Spinal cord (tissue), 10 donors: ENCODE data around the gene PTOV1. TPM values are rescaled to one million over a fixed set of nuclear protein-coding genes. Genes with fewer than 3 reads are reported as not detected.

Source experiments
- DNase-seq, 6 donors: peaks; one replicate each; pipeline versions ENCODE4 v3.0.0 to v3.0.0-alpha.2; 2013 to 2015; ENCODE audit warnings: low spot score in 6 of 6, low read depth in 4 of 6
- H3K27ac ChIP-seq: one replicate; pipeline ENCODE4 v1.5.1; 2013; ENCODE audit warnings: low read depth, low read length, control low read depth
- H3K27me3 ChIP-seq: one replicate; pipeline ENCODE4 v1.6.1; 2013; ENCODE audit warnings: low read length; ENCODE audit not compliant: control insufficient read depth, insufficient read depth
- H3K36me3 ChIP-seq: one replicate; pipeline ENCODE4 v1.6.1; 2013; ENCODE audit warnings: low read length; ENCODE audit not compliant: control insufficient read depth, insufficient read depth
- H3K4me1 ChIP-seq: one replicate; pipeline ENCODE4 v1.6.1; 2013; ENCODE audit warnings: low read length; ENCODE audit not compliant: control insufficient read depth, insufficient read depth
- H3K4me3 ChIP-seq: one replicate; pipeline ENCODE4 v1.5.1; 2013; ENCODE audit warnings: low read depth, low read length, control low read depth
- H3K9me3 ChIP-seq: one replicate; pipeline ENCODE4 v1.6.1; 2013; ENCODE audit warnings: low read length; ENCODE audit not compliant: control insufficient read depth, insufficient read depth
- WGBS: methylation state at CpG from one replicate; pipeline ENCODE4 v1.1.5; 2013; ENCODE audit warnings: missing lambda C conversion rate; ENCODE audit not compliant: insufficient coverage; 5-methylcytosine and 5-hydroxymethylcytosine counted together
- polyA plus RNA-seq, 2 donors: library from polyadenylated mRNA; unstranded; fragments of 120-200 nt; gene quantifications; one replicate each; pipeline ENCODE4 v1.2.1, GENCODE V29; 2013; ENCODE audit not compliant: insufficient read length in 2 of 2
- total RNA-seq, 2 donors: library from RNA; depleted of rRNA in 1 of 2; stranded (reverse); fragments of 120-200 nt in 1 of 2; fragments of >200 nt in 1 of 2; gene quantifications; one replicate each; pipeline versions ENCODE4 v1.2.3 to v1.2.4, GENCODE V29; 2013 to 2014
- donor health status: healthy.

The PTOV1 gene
- total and polyA plus RNA-seq, 4 donors, result 62.2 to 438 (median 320) TPM

DNA sequence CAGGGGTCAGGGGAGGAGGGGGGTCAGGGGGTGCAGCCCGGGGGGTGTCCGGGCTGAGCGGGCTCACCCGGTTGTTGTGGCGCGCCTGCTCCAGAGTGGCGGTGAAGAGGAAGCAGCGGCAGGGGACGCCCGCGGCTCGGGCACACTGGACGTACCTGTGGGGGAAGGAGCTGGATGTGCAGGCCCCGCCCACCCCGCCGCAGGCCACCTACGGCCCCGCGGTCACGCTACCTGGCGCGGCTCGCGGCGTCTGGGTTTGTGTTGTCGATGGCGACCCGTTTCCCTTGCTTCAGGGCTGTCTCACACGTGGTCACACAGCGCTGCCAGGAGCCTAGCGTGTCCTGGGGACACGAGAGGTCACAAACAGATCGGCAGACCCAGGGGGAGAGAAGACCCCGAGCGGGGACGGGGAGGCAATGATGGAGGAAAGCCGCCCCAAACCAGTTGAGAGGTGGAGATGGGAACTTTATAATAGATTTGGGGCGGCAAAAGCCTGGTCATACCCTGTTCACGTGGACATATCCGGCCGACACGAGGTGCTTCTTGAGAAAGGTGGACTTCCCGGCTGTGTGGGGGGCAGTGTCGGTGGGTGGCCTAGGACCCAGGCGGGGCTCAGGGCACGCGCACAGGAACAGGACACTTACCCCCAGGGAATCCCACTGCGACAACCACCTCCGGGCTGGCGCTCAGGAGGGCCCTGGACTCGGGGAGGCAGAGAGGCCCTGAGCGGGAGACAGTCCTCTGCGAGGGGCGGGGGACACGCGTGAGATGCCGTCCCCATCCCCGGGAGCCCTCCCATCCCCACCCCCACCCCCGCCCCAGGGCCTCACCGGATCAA lies 10.8 kb downstream of the PTOV1 start:
- H3K27me3 ChIP-seq, result no peaks in the 10 kb centered on the region
- H3K27ac ChIP-seq, result no peak overlapping the region
- DNase-seq, result peak in 1 of 6 donors; percentile 29
- no peak overlapping the region for H3K4me3 ChIP-seq
- H3K9me3 ChIP-seq, result no peaks in the 10 kb centered on the region
- 80% methylated on average over 44 of the region's 60 CpGs for WGBS
- peaks cover 89% of the 10 kb centered on the region for H3K36me3 ChIP-seq
- peaks cover 47% of the 10 kb centered on the region for H3K4me1 ChIP-seq

DNA sequence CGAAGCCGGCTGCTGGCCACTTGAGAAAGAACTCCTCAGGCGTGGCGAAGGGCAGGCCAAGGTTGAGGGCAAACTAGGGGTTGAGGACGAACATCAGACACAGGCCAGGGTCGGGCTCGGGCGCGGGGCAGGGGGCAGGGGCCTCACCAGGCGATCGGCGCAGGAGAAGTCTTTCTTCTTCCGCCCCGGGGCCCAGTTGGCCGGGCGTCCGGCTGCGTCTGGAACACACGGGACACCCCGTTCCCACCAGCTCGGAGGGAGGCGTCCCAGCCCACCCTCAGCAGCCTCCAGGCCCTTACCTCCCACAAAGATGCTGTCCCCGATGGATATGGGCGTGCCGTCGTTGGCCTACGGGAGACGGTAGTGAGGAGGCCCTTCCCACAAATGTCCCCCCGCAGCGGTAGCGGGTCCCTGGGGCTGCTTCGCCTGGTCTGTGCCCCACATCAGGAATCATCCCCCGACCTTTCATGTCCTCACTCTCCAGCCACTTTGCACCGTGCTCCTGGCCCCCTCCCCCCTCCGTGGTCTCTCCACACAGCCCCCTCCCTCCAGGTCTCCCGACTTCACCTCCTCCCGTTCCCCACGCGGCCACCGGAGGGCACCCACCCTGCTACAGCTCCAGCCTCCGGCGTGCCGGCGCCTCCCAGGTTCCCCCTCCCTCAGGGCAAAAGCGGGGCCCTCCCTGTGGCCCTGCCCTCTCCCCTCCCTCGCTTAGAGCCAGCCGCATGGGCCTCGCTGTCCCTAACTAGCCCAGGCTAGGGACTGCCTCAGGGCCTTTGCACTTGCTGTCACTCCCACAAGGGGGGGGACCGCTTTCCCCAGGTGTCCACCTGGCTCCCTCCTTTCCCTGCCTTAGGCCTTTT lies 11.7 kb downstream of the PTOV1 start:
- DNase-seq, result peak in 1 of 6 donors; percentile 10
- 67% methylated on average over 46 of the region's 49 CpGs for WGBS
- Histone ChIP-seq H3K27ac (no peak overlapping the region), H3K36me3 (peaks cover 80% of the 10 kb centered on the region), H3K27me3 (no peaks in the 10 kb centered on the region), H3K9me3 (no peaks in the 10 kb centered on the region), H3K4me1 (peaks cover 52% of the 10 kb centered on the region), H3K4me3 (no peak overlapping the region)

DNA sequence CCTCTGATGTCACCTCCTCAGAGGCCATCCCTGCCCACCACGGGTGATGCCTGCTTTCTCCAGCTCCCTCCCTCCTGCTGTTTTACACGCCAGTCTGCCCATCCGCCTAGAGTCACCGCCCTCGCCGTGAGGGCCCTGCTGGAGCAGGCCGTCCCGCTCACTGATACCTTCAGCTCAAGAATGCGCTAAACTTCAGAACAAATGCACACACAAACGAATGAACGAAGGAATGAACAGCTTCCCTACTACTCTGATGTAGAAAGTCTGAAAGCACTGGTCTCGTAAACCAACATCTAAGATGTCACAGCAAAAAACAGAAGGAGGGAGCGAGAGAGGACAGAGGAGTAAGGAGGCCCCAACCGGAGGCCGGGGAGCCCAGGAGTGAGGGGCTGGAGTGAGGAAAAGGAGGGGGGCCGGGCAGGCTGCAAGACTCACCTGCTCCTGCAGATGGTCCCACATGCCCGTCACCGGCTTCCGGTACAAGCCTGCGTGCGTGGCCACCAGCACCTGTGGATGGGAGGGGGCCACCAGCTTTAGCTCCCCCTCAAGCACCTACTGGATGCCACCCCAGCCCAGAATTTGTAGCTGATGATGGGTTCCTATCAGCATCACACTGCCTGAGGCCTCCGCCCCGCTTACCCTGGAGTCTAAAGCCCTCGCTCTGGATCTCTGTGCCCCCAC lies 12.4 kb downstream of the PTOV1 start:
- H3K9me3 ChIP-seq, result no peaks in the 10 kb centered on the region
- DNase-seq, result no peak
- peaks cover 52% of the 10 kb centered on the region for H3K4me1 ChIP-seq
- H3K4me3 ChIP-seq, result no peak overlapping the region
- H3K36me3 ChIP-seq, result peaks cover 73% of the 10 kb centered on the region
- 92% methylated on average over 17 of the region's 24 CpGs for WGBS
- no peaks in the 10 kb centered on the region for H3K27me3 ChIP-seq
- no peak overlapping the region for H3K27ac ChIP-seq

DNA sequence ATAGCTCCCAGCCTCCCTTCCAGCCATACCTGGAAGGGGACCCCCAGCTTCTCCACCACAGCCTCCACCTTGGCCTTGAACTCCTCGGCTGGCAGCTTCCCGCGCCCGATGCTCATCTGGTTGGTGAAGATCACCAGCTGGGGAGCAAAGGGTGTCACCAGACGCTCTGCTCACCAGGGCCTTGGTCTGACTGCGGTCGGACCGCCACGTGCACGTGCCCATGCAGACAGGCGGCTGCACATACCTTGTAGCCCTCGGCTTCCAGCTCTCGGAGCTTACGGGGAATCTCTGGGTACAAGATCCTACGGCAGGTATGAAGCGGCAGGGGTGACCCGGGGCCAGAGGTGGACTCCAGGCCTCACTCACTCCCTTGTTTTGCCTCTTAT lies 13.0 kb downstream of the PTOV1 start:
- H3K4me1 ChIP-seq, result peaks cover 56% of the 10 kb centered on the region
- no peak overlapping the region for H3K4me3 ChIP-seq
- no peaks in the 10 kb centered on the region for H3K9me3 ChIP-seq
- WGBS, result 94% methylated on average over 17 of the region's 17 CpGs
- peaks cover 67% of the 10 kb centered on the region for H3K36me3 ChIP-seq
- DNase-seq, result no peak
- H3K27ac ChIP-seq, result no peak overlapping the region
- no peaks in the 10 kb centered on the region for H3K27me3 ChIP-seq

DNA sequence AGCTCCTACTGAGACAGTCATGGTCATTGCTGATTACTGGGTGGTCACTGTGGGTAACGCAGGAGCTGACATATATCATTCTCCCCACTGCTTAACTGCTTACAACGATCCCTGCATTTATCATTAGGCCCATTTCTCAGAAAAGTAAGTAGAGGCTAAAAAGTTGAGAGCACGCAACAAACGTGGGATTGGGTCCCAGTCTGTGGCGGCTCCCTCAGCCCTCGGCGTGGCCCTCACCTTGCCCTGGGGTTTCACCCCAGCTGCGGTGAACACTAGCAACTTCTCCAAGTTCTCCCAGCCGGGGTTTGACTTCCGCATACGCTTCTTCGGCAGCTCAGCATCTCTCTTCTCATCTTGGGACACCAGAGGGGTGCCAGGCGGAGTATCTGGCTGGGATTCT lies 13.9 kb downstream of the PTOV1 start:
- no peak overlapping the region for H3K27ac ChIP-seq
- peaks cover 64% of the 10 kb centered on the region for H3K4me1 ChIP-seq
- no peaks in the 10 kb centered on the region for H3K27me3 ChIP-seq
- no peaks in the 10 kb centered on the region for H3K9me3 ChIP-seq
- WGBS, result 89% methylated on average over 11 of the region's 13 CpGs
- H3K36me3 ChIP-seq, result peaks cover 58% of the 10 kb centered on the region
- DNase-seq, result no peak
- H3K4me3 ChIP-seq, result peak overlapping the region; percentile 3

DNA sequence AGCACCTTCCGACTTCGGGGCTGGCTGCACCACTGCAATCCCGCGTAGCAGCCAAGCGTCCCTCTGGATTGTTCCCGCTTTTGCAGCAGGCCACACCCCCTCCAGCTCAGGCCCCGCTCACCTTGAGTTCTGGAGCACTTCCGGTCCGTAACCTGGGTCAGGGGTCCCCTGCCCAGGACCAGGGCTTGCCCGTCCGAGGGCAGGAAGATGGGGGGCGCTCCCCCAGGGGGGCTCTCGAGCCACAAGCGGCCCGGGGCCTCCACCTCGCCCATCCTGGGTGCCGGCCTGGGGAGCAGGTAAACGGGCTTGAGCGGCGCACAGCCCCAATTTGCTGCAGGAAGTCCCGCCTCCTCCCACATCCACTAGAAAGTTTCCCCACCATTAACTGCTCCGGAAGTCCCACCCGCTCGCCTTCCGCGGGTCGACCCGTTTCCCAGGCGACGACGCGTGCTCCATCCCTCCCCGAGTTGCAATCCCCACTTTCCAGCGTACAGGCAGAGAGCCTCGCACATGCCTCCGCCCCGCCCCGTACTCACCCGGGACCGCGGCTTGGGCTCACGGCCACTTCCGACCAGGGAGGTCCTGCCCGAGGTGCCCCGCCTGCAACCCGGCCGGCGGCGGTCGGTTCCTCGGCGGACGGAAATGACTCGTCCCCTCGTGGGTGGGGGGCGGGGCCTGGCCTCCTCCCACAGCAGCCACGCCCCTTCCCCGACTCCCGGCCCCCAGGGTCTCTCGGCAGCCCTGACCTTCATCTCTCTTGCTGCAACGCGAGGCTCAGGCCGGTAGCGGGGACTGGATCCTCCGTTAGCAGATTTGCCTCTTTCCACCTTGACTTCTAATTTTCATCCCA lies 16.2 kb downstream of the PTOV1 start, which contains the start of gene PNKP:
Gene PNKP, minus strand, starts transcription at position 644 of the 850 bp plus-strand sequence. Its CDS starts 372 bp downstream, at position 272.
- H3K4me1 ChIP-seq, result peaks cover 66% of the 10 kb centered on the region
- H3K9me3 ChIP-seq, result no peaks in the 10 kb centered on the region
- peak within 1 kb of the TSS; percentile 96 for H3K4me3 ChIP-seq
- peak within 1 kb of the TSS; percentile 100 for H3K27ac ChIP-seq
- DNase-seq, result peak; percentile 83 to 98 (median 91)
- H3K36me3 ChIP-seq, result peaks cover 53% of the 10 kb centered on the region
- WGBS, result under 1% methylated on average over 65 of the region's 65 CpGs
- no peaks in the 10 kb centered on the region for H3K27me3 ChIP-seq

DNA sequence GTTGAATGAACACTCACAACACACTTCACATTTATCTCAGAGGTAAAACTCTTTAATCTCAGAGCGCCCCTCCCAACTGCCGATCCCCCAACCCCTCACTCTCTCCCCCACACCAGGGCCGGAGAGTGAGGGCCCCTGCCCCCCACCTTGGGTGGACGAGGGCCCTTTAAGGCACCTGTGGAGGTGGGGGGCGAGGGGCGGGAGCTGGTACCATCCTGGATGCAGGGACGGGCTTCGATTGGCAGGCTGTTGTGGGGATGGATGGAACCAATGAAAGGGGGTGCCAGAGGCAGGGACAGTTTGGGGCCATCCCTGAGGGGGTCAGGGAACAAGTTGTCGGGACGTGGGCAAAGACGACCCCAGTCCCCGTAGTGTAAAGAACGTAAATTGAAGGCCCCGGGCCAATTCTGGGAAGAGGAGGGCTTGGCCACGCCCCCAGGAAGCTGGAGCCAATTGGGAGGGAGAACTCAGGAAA lies 18.1 kb downstream of the PTOV1 start:
- Histone ChIP-seq H3K27me3 (no peaks in the 10 kb centered on the region), H3K4me3 (peak overlapping the region; percentile 63), H3K4me1 (peaks cover 59% of the 10 kb centered on the region), H3K9me3 (no peaks in the 10 kb centered on the region), H3K27ac (peak overlapping the region; percentile 100), H3K36me3 (peaks cover 53% of the 10 kb centered on the region)
- 1% methylated on average over 11 of the region's 15 CpGs for WGBS
- no peak for DNase-seq

DNA sequence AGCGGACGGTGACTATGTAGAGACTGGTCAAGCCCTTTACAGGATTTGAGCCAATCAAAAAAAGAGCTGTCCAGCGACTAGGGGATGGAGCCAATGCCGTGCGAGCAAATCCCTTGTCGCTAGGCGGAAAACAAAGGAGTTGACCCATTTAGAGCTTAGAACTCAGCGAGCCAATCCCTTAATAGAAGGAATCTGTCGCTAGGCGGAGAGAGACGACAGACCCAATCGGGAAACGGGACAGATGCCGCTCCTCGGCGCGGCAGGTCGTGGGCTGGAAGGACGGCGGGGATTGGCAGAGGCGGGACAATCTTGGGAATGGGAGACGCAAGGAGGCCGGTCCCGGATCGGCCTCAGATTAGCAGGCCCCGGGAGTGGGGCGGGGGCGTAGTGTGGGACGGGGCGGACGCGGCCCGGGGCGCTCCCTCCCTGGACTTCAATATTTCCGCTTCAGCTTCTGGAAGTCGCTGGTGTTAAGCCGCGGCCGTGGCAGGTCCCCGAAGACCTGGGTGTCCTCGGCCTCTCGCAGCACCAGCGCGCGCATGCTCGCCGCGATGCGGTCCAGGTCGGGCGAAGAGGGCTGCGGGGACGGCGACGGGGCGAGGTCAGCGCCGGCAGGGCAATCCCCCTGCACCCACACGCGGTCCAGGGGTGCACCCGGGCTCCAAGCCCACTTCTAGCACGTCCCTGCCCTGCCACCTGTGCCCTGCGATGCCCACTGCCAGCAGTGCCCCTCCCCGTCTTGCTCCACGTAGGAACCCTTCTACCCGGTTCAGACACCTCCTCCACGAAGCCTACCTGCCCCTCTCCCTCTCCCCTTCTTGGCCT lies 18.7 kb downstream of the PTOV1 start:
- H3K27ac ChIP-seq, result peak overlapping the region; percentile 100
- H3K36me3 ChIP-seq, result peaks cover 53% of the 10 kb centered on the region
- no peaks in the 10 kb centered on the region for H3K9me3 ChIP-seq
- H3K4me3 ChIP-seq, result peak overlapping the region; percentile 63
- peaks cover 59% of the 10 kb centered on the region for H3K4me1 ChIP-seq
- H3K27me3 ChIP-seq, result no peaks in the 10 kb centered on the region
- DNase-seq, result peak; percentile 97 to 100 (median 99)
- 1% methylated on average over 66 of the region's 67 CpGs for WGBS
